Measurements from ENCODE around the gene CHCHD6.

Gene CHCHD6

GRCh38 chr3:126946405-126946804 lies 242.4 kb downstream of the CHCHD6 start:
- DNase-seq = no peak

- DNase-seq = no peak
Observed at GRCh38 chr3:126947429-126947828, 243.4 kb downstream of the CHCHD6 start.

GRCh38 chr3:126948980-126949535 lies 245.0 kb downstream of the CHCHD6 start:
- no peak for DNase-seq

- DNase-seq = no peak
Observed at GRCh38 chr3:126951561-126951960, 247.5 kb downstream of the CHCHD6 start.

GRCh38 chr3:126952261-126952982 lies 248.4 kb downstream of the CHCHD6 start:
- no peak for DNase-seq

- DNase-seq = no peak
Observed at GRCh38 chr3:126952983-126953660, 249.1 kb downstream of the CHCHD6 start.

- DNase-seq = no peak
Observed at GRCh38 chr3:126954141-126954842, 250.3 kb downstream of the CHCHD6 start.

GRCh38 chr3:126955004-126955790 lies 251.2 kb downstream of the CHCHD6 start:
- DNase-seq = no peak

- DNase-seq = no peak
Observed at GRCh38 chr3:126956361-126956760, 252.3 kb downstream of the CHCHD6 start.

- DNase-seq = no peak
Observed at GRCh38 chr3:126956866-126957650, 253.0 kb downstream of the CHCHD6 start.

- no peak for DNase-seq
Observed at GRCh38 chr3:126957776-126958637, 254.0 kb downstream of the CHCHD6 start.

- no peak for DNase-seq
Observed at GRCh38 chr3:126958638-126959085, 254.6 kb downstream of the CHCHD6 start.

GRCh38 chr3:126959136-126959920 lies 255.3 kb downstream of the CHCHD6 start:
- DNase-seq = no peak

GRCh38 chr3:126959921-126960603 lies 256.0 kb downstream of the CHCHD6 start:
- DNase-seq = no peak

GRCh38 chr3:126960604-126960995 lies 256.6 kb downstream of the CHCHD6 start:
- no peak for DNase-seq

GRCh38 chr3:126961191-126961790 lies 257.3 kb downstream of the CHCHD6 start:
- no peak for DNase-seq

GRCh38 chr3:126961791-126962461 lies 257.9 kb downstream of the CHCHD6 start:
- no peak for DNase-seq

- no peak for DNase-seq
Observed at GRCh38 chr3:126962756-126963155, 258.7 kb downstream of the CHCHD6 start.
